HepG2 (cell line): ENCODE measurements around the gene CRK. TPM values are rescaled to one million over a fixed set of nuclear protein-coding genes. Genes with fewer than 3 reads are reported as not detected.

ENCODE experiments used
- AHDC1 ChIP-seq: sonication (generic); formaldehyde crosslinking; IDR thresholded peaks from 2 replicates; pipeline ENCODE4 v1.5.1; 2020; ENCODE audit warnings: mild to moderate bottlenecking, missing genetic modification reagents, borderline replicate concordance
- ATM ChIP-seq: fragments of 450-650 bp; IDR thresholded peaks from 2 replicates; pipeline ENCODE4 v1.7.1; 2017; ENCODE audit warnings: mild to moderate bottlenecking, borderline replicate concordance
- FOXA1 ChIP-seq, 2 experiments: fragments of 450-650 bp in 1 of 2; sonication (generic) in 1 of 2; formaldehyde crosslinking in 1 of 2; IDR thresholded peaks; 2 replicates each; pipeline versions ENCODE4 v1.4.0 to v1.6.1; 2016 to 2020; ENCODE audit warnings: missing genetic modification reagents in 1 of 2
- MATR3 ChIP-seq: sonication (generic); formaldehyde crosslinking; IDR thresholded peaks from 2 replicates; pipeline ENCODE4 v1.4.0; 2020; ENCODE audit warnings: missing genetic modification reagents
- SMARCE1 ChIP-seq: fragments of 450-650 bp; IDR thresholded peaks from 2 replicates; pipeline ENCODE4 v1.6.1; 2017; ENCODE audit warnings: borderline replicate concordance
- ZFYVE20 ChIP-seq: sonication (generic); formaldehyde crosslinking; IDR thresholded peaks from 2 replicates; pipeline ENCODE4 v1.8.0; 2023; ENCODE audit warnings: low read depth, mild to moderate bottlenecking, moderate library complexity, missing genetic modification reagents, borderline replicate concordance
- ZNF513 ChIP-seq: sonication (generic); formaldehyde crosslinking; conservative IDR thresholded peaks from 2 replicates; pipeline ENCODE4 v1.5.0; 2020; ENCODE audit warnings: missing genetic modification reagents
- ZNF747 ChIP-seq: sonication (generic); formaldehyde crosslinking; IDR thresholded peaks from 2 replicates; pipeline ENCODE4 v1.8.1; 2023; ENCODE audit warnings: missing genetic modification reagents, mild to moderate bottlenecking, borderline replicate concordance
- polyA plus RNA-seq, 8 experiments: library from polyadenylated mRNA; depleted of rRNA in 3 of 8; stranded (reverse) in 7 of 8; unstranded in 1 of 8; fragments of >200 nt; fragmentation: Illumina TruSeq in 4 of 8; extraction: Trizol in 4 of 8; gene quantifications; 2 replicates each; pipeline versions ENCODE4 v1.2.1 to v1.2.3, GENCODE V29; 2011 to 2016; ENCODE audit warnings: low read depth in 4 of 8, missing spikeins in 1 of 8, mixed read lengths in 1 of 8; ENCODE audit not compliant: insufficient read depth in 1 of 8
- total RNA-seq, 5 experiments: library from RNA; depleted of rRNA; stranded (reverse); fragments of >200 nt; fragmentation: Illumina TruSeq; extraction: Trizol; gene quantifications; 2 replicates each; pipeline ENCODE4 v1.2.3, GENCODE V29; 2016; ENCODE audit warnings: low read depth in 1 of 5
- TF ChIP-seq, protein P1 (sequence below): sonication (generic); formaldehyde crosslinking; IDR thresholded peaks from 2 replicates; pipeline ENCODE4 v1.5.0; 2020; ENCODE audit warnings: mild to moderate bottlenecking, missing genetic modification reagents, borderline replicate concordance
- TF ChIP-seq, protein P2 (sequence below): sonication (generic); formaldehyde crosslinking; IDR thresholded peaks from 2 replicates; pipeline ENCODE4 v1.4.0; 2020; ENCODE audit warnings: missing genetic modification reagents
- TF ChIP-seq, protein P3 (sequence below): sonication (generic); formaldehyde crosslinking; IDR thresholded peaks from 2 replicates; pipeline ENCODE4 v1.4.0; 2020; ENCODE audit warnings: missing genetic modification reagents; ENCODE audit errors: not compliant biosample characterization
- TF ChIP-seq, protein P4 (sequence below): sonication (generic); formaldehyde crosslinking; IDR thresholded peaks from 2 replicates; pipeline ENCODE4 v1.4.0; 2020; ENCODE audit warnings: missing genetic modification reagents
- TF ChIP-seq, protein P5 (sequence below): IDR thresholded peaks from 2 replicates; pipeline ENCODE4 v1.6.1; 2018; ENCODE audit warnings: missing genetic modification reagents

The CRK gene
- total and polyA plus RNA-seq, 2 of the 13 experiments (the other 11 are each of a cell fraction or from before 2014, with no cell fraction given) = 47.4 to 54.2 TPM

GRCh38 chr17:1413281-1413791, 42.7 kb downstream of the CRK start (continued):
- TF ChIP-seq AHDC1 (CRISPR knock-in tag) (no peak), SMARCE1 (no peak), MATR3 (CRISPR knock-in tag) (no peak), ZNF747 (no peak), ZNF513 (no peak), ZFYVE20 (CRISPR knock-in tag) (no peak), ATM (no peak), FOXA1 (IDR thresholded peaks at IDR 0.05) (no peak), FOXA1 (CRISPR knock-in tag; IDR thresholded peaks at IDR 0.05) (no peak)
- TF ChIP-seq, protein P1, sequence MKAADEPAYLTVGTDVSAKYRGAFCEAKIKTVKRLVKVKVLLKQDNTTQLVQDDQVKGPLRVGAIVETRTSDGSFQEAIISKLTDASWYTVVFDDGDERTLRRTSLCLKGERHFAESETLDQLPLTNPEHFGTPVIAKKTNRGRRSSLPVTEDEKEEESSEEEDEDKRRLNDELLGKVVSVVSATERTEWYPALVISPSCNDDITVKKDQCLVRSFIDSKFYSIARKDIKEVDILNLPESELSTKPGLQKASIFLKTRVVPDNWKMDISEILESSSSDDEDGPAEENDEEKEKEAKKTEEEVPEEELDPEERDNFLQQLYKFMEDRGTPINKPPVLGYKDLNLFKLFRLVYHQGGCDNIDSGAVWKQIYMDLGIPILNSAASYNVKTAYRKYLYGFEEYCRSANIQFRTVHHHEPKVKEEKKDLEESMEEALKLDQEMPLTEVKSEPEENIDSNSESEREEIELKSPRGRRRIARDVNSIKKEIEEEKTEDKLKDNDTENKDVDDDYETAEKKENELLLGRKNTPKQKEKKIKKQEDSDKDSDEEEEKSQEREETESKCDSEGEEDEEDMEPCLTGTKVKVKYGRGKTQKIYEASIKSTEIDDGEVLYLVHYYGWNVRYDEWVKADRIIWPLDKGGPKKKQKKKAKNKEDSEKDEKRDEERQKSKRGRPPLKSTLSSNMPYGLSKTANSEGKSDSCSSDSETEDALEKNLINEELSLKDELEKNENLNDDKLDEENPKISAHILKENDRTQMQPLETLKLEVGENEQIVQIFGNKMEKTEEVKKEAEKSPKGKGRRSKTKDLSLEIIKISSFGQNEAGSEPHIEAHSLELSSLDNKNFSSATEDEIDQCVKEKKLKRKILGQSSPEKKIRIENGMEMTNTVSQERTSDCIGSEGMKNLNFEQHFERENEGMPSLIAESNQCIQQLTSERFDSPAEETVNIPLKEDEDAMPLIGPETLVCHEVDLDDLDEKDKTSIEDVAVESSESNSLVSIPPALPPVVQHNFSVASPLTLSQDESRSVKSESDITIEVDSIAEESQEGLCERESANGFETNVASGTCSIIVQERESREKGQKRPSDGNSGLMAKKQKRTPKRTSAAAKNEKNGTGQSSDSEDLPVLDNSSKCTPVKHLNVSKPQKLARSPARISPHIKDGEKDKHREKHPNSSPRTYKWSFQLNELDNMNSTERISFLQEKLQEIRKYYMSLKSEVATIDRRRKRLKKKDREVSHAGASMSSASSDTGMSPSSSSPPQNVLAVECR (CRISPR knock-in tag) = no peak; the same call in 1 of the 2 replicates
- TF ChIP-seq, protein P2, sequence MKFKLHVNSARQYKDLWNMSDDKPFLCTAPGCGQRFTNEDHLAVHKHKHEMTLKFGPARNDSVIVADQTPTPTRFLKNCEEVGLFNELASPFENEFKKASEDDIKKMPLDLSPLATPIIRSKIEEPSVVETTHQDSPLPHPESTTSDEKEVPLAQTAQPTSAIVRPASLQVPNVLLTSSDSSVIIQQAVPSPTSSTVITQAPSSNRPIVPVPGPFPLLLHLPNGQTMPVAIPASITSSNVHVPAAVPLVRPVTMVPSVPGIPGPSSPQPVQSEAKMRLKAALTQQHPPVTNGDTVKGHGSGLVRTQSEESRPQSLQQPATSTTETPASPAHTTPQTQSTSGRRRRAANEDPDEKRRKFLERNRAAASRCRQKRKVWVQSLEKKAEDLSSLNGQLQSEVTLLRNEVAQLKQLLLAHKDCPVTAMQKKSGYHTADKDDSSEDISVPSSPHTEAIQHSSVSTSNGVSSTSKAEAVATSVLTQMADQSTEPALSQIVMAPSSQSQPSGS (CRISPR knock-in tag) = no peak
- TF ChIP-seq, protein P3, sequence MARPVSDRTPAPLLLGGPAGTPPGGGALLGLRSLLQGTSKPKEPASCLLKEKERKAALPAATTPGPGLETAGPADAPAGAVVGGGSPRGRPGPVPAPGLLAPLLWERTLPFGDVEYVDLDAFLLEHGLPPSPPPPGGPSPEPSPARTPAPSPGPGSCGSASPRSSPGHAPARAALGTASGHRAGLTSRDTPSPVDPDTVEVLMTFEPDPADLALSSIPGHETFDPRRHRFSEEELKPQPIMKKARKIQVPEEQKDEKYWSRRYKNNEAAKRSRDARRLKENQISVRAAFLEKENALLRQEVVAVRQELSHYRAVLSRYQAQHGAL = no peak
- TF ChIP-seq, protein P4, sequence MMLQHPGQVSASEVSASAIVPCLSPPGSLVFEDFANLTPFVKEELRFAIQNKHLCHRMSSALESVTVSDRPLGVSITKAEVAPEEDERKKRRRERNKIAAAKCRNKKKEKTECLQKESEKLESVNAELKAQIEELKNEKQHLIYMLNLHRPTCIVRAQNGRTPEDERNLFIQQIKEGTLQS (CRISPR knock-in tag) = 0 out of 2 replicates have a peak, but pooled peaks have one; percentile 25
- TF ChIP-seq, protein P5, sequence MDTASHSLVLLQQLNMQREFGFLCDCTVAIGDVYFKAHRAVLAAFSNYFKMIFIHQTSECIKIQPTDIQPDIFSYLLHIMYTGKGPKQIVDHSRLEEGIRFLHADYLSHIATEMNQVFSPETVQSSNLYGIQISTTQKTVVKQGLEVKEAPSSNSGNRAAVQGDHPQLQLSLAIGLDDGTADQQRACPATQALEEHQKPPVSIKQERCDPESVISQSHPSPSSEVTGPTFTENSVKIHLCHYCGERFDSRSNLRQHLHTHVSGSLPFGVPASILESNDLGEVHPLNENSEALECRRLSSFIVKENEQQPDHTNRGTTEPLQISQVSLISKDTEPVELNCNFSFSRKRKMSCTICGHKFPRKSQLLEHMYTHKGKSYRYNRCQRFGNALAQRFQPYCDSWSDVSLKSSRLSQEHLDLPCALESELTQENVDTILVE (CRISPR knock-in tag) = no peak
